ENCODE measurements around the gene ADNP.
"Not testable (repeated sequence)": the region's sequence is repeated elsewhere in the genome, so short reads cannot be mapped to it uniquely, and the experiment has no call there.

Gene ADNP
- 105 to 125 (median 121) reads per million in 3 experiments for total RNA-seq

DNA sequence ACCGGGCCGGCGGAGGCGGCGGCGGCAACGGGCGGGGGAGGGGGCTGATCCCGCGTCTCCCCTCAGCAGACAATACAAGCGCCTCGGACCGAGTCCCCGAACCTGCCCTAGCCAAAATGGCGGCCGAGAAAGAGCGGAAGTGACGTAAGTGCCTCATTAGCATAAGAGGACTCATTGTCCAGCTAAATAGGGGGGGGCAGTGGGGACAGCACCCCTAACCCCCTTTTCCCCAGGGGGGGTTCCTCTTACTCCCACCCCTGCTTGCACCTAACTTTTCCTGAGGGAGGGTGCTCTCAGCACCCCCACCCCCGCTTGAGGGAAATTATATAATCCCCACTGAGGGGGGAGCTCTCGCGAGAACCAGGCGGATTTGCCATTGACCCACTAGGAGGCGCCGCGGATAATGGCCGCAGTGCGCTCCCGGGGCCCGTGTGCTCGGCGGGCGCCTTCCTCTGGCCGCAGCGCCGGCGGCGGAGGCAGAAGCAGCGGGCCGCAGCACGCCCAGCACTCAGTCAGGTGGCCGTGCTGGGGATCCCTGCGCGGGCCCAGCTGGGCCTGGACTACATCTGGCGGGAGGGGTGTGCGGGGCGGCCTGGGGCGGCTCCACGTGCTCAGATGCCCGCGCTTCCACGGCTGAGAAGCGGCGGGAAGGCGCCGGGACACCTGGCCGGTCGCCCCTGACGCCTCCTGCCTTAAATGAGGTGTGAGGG, at the start of gene ADNP:
Gene ADNP, minus strand, starts transcription at position 132 of the 710 bp plus-strand sequence. CDS start 27,441 bp downstream, outside the sequence.
- DNase-seq, result peak; percentile 91

DNA sequence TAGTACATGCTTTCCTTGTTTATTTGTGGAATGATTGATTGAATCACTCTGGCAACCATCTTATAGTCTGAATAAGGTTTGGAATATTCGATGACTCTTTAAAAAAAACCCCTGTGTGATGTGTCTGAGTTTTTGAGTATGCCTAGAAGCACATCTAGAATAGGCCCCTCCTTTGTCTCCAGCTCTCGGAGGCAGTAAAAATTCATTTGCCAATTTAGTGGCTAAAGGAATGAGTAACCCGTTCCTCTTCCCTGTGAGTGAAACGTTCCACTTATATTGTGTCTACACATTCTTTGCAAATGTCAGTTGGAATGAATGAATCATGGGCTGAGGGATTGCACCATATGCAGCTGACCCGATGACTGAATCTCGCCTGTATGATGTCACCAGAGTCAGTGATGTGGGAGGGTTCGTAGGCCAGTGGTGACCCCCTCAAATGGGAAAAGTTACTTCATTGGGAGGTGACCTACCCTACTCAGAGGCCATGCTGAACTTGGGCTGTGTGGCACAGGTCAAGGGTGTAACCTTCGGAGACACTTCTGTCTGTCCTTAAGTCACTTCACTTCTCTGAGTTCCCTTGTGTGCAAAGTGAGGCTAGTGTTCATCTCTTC, 48.9 kb upstream of the ADNP start:
- no peak for DNase-seq

DNA sequence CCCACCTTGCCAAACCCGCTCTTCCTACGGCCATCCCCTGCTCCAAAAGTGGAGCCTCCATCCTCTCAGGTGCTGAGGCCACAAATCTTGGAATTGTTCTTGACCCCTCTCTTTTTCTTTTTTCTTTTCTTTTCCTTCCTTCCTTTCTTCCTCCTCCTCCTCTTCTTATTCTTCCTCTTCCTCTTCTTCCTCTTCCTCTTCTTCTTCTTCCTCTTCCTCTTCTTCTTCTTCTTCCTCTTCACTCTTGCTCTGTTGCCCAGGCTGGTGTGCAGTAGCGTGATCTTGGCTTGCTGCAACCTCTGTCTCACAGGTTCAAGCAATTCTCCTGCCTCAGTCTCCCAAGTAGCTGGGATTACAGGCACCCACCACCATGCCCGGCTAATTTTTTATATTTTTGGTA, 47.3 kb upstream of the ADNP start:
- not testable (repeated sequence) for DNase-seq

DNA sequence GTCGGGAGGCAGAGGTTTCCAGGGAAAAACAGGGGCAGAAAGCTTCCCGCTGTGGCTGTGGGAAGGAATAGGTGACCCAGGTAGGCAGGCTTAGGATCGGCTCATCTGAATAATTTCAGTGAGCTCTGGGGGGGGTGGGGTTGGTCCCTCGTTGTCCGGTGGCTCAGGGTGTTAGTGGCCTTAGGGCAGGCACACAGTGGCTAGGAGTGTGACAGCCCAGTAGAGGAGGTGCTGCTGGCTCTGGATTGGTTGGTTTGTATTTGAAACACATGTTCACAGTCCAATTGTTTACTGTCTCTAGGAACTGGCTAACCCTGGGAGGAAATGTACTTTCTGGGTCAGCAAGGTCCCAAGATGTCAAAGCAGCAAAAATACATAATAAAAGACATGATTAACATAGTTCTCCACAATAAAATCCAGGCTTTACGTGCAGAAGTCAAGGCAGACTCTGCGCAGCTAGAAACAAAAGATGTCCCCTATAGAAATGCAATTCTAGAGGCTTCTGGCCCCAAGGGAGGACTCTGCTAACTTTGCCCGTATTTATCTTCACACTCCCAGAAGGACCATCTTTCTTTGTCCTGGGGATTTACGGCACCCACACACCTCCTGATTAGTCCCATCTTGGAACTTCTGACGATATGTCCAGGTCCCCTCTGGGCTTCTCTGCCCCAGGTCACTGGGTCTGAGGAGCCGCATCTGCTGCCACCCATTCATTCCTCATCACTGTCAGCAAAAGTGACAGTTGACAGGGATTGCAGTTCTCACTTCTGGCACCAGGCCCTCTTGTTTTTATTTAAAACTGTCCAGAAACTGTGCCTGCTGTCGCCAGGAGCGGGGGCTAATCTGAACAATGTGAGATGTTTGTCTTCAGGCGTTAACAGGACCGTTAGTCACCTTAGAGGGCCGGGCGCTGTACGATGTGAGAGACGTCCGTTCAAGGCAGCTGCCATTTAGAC, 46.1 kb upstream of the ADNP start:
- no peak for DNase-seq

DNA sequence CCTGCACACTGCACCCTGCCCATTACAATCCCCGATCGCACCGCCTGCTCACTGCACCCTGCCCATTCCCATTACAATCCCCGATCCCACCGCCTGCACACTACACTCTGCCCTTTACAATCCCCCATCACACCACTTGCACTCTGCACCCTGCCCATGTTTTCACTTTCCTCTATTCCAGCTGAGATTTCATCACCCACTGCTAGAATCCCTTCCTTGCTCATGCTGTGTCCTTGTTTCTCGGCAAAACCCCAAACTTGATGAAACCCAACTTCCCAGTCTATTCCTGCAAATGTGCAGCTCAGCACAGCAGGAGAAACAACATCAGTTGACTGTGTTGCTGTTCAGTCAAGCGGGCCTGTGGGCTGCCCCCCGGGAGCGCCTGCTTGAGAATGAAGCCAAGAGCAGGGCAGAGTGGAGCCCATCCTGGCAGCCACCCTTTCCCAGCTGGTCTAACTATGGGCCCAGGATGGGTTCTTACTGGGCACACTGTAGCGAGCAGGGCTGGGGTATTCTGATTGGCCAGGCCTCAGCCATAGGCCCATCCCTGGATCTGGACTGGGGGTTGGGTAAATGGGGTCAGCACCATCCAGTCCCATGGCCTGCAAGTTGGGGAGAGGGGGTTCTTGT, 44.6 kb upstream of the ADNP start:
- DNase-seq, result no peak

DNA sequence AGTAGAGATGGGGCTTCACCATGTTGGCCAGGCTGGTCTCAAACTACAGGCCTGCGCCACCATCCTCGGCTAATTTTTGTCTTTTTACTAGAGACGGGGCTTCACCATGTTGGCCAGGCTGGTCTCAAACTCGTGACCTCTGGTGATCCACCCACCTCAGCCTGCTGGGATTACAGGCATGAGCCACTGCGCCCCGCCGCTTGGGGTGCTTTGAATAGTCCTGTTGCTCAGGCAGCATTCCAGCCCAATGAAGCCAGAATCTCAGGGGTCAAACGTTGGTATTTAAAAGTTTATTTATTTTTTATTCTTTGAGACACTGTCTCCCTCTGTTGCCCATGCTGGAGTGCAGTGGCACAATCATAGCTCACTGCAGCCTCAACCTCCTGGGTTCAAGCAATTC, 38.7 kb upstream of the ADNP start:
- DNase-seq, result no peak

DNA sequence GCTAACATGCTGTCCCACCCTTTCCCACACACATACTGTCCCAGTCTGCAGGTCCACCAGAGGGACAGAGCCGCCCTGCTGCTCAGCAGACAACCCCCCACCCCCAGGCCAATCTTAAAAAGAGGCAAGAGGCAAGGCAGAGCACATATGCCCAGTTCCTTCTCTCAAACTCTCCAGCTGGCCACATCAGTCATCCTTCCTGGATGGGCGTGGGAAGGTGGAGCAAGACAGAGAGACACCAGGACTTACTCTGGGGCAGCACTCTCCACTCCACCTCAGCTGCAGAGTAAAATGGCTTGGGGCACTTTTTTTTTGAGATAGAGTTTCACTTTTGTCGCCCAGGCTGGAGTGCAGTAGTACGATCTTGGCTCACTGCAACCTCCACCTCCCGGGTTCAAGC, 38.2 kb upstream of the ADNP start:
- DNase-seq, result no peak

DNA sequence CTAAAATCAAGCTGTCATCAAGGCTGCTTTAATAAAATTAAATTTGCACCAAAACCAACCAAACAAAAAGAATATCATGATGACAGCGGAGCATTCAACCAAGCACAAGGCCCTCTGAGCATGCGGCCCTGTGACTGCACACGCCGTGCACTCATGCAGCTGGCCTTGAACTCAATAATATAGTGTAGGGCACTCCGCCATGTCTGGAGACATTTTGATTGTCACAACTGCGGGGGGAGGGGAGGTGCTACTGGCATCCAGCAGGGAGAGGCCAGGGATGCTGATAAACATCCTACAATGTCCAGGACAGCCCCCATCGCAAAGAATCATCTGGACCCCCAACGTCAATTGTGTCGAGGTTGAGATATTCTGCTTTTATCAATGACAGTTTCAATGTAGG, 37.1 kb upstream of the ADNP start:
- no peak for DNase-seq

DNA sequence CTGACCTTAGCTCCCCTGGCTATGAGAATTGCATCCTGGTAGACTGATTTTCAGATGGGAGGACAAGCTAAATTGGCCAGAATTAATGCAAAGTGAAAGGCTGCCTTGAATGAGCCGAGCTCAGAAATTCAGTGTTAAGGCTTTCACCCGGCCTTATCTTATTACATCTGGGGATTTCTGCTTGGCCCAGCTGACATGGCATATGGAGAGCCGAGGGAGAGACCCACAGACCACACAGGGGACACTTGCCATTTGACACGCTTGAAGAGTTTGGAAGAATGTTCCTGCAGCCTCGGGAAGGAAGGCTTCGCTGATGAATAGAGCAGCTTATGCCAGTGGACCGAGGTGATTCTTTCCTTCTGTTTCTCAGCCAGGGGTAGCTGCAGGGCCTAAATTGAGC, 36.3 kb upstream of the ADNP start:
- no peak for DNase-seq

DNA sequence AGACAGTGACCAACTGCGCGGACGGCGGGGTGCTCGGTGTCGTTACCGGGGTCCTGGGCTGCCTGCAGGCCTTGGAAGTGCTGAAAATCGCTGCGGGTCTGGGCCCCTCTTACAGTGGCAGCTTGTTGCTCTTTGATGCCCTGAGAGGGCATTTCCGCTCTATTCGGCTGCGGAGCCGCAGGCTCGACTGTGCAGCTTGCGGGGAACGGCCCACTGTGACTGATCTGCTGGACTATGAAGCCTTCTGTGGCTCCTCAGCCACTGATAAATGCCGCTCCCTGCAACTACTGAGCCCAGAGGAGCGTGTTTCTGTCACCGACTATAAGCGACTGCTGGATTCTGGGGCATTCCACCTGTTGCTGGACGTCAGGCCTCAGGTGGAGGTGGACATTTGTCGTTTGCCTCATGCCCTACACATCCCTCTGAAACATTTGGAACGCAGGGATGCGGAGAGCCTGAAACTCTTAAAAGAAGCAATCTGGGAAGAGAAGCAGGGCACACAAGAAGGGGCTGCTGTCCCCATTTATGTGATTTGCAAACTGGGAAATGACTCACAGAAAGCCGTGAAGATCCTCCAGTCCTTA, 28.4 kb upstream of the ADNP start:
- DNase-seq, result no peak

DNA sequence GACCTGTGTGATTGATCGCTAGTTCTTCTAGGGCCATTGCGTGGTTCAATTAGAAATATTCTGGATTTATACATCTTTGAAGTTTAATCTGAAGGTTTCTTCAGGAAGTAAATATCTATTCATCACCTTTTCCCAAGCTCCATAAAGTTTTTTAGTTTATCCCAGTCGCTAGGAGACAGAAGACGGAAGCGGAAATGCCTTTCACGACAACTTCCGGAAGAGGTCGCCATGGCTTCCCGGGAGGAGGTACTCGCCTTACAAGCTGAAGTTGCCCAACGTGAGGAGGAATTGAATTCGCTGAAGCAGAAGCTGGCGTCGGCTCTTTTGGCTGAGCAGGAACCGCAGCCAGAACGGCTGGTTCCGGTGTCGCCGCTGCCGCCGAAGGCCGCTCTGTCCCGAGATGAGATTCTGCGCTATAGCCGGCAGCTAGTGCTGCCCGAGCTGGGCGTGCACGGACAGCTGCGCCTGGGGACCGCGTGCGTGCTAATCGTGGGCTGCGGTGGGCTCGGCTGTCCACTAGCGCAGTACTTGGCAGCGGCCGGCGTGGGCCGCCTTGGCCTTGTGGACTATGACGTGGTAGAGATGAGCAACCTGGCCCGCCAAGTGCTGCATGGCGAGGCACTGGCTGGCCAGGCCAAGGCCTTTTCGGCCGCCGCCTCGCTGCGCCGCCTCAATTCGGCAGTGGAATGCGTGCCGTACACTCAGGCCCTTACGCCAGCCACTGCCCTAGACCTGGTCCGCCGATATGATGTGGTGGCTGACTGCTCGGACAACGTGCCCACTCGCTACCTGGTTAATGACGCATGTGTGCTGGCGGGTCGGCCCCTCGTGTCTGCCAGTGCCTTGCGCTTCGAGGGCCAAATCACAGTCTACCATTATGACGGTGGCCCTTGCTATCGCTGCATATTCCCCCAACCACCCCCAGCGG, 27.6 kb upstream of the ADNP start, which contains the start of gene MOCS3:
Gene MOCS3, plus strand, starts transcription at position 204 of the 928 bp plus-strand sequence. Its CDS starts 25 bp downstream, at position 229.
- DNase-seq, result peak; percentile 90

DNA sequence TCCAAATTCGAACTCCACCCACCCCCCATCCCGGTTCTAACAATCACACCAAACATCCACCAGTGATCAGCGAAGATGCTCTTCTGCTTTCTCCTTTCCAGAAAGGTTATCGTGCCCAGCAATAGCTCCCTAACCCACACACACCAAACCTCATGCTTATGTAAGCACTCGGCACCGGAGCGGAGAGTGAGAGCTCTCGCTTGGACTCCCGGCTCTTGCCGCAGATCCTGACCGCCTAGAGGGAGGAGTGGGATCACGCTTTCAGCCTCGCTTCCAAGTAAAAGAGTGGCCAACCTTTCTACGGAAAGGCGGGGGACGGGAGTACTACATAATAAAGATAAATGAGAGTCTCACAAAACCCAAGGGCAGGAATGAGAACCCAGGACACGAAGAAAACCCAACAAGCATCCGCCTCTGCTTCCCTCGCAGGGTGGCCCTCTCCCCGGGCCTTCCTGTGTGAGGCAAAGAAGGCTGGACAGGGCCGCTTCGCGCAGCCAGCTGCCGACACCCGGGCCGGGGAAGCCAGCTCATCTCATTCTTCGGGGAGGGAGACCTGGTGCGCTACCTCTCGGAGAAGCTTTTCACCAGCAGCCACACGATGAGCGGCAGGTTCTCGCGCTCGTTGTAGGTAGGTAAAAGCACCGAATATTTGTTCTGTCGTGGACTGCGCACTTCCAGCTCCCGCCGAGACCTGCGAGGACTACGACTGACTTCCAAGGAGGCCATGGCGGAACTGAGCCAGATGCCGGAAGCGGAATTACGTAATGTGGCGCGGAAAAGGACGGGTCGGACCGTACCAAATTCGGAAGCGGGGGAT, 26.8 kb upstream of the ADNP start, which contains the start of gene DPM1:
Gene DPM1, minus strand, starts transcription at position 735 of the 817 bp plus-strand sequence. Its CDS starts 9 bp downstream, at position 726.
- no peak for DNase-seq

DNA sequence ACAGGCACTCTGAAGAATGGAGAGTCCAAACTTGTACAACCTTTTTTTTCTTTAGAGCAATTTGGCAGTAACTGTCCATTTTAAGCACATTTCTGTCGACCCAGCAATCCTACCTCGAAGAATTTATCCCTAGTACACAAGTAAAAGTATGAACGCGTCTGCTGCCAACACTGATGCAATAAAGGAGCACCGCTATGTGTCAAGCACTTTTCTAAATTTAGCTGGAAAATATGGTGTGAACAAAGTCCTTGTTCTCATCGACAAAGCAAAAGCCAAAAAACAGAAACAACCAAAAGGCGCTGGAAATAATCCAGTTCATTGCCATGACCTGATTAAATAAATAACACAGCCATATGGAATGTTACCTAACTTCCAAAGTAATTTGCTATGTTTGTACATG, 26.0 kb upstream of the ADNP start:
- no peak for DNase-seq

DNA sequence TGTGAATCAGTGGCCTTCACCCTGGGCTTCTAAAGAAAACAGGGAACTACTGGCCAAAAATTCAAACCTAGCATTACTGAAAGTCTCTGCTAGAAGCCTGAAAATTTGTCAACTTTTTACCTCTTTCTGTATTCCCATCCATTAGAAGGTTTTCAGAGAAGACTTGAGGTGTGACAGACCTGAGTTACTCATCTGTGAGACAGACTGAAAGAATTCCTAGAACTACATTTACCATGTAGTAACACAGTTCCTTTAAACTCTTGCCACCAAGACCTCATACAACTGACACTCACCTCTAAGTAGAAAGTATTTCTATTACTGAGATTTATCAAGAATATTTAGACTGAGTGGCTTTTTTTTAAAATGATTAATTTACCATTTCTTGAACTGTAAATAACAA, 22.6 kb upstream of the ADNP start:
- no peak for DNase-seq

DNA sequence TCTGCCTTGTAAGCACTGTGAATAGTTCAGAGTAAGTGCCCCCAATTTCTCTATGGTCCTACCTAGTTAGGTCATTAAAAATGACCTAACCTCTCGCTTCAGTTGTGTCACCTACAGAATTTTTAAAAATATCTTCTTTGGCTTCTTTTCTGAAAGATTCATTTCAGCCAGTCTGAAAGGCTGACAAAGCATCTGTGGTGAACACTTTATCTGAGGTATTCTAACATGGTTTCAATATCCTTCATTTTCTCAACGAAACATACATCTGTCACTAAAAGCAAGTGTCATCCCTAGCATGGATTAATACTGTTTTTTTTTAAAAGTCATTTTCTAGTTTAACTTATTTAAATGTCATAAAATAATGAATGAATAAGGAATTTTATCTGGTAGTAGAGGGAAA, 22.0 kb upstream of the ADNP start:
- DNase-seq, result no peak

DNA sequence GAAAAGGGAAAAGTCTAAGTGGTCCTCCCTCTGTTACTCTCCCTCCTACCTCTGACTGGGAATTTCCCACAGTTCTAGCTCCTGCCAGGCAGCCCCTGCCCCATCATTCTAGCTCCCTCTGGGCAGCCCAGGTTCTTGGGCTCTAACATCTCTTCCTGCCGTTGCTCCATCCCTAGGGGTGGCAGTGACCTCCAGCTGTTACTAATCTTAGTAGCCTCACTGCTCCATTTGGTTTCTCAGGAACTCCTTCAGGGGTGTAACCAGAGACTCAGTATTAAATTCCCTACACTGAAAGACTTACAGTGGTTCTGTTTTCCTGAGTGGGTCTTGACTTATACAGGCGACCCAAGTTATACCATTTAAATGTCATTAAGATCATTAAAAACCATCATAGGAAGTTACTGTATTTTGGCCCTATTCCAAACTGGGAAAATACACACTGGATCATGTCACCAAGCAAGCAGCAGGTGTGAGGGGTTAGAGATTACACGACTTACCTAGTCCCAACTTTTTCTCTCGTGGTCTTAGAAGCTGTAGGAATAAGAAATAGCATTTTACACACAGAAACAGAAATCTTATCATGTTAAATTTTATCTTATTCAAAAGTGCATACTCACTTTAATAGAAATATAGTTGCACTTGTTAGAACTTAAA, 17.0 kb upstream of the ADNP start:
- no peak for DNase-seq

DNA sequence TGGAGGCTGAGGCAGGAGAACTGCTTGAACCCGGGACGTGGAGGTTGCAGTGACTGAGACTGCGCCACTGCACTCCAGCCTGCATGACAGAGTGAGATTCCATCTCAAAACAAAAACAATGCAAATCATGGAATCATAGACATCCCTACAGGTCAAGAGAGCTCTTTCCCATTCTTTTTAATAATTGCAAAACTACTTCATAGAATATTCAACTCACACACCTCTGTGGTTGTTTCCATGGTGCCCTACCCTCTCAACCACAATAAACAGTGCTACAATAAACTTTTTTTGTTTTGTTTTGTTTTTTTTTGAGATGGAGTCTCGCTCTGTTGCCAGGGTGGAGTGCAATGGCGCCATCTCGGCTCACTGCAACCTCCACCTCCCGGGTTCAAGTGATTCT, 11.8 kb upstream of the ADNP start:
- DNase-seq, result no peak

DNA sequence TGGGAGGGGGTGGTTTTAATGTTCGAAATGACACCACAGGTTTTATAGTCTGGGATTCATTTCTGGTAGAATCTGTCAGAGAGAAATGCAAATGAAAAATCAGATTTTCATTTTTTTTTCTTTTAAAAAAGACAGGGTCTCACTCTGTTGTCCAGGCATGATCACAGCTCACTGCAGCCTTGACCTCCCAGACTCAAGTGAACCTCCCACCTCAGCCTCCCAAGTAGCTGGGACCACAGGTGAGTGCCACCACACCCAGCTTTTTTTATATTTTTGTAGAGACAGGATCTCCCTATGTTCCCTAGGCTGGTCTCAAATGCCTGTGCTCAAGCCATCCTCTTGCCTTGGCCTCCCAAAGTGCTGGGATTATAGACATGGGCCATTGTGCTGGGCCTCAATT, 2.4 kb upstream of the ADNP start:
- no peak for DNase-seq

DNA sequence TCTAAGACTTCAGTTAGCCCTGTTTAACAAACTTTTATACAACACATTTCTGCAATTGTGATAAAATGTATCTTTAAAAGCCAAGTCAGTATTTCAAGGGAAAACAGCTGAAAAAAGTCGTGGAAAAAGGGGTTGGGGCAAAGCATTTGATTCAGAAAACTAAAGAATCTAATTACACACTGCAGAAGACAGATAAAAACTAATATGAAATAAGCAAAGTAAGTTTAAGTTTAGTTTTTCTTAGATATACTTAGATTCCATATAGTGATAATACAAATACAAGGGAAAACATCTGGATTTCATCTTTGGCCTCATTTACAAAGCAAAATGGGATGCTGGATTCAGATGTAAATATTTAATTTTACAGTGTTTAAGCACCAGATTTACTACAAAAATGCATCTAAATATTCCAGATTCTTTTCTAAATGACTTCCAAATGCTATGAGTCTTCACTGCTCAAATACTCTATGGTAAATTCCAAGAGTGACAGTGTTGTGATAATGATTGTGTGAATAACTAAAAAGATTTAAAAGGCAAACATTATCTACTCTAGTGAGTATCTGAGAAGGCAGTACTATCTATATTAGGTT, 1.5 kb upstream of the ADNP start:
- no peak for DNase-seq
